SU-DHL-6 (cell line): ENCODE data around the gene ALOX12.

Experiments used
- CTCF ChIP-seq: fragments of 200-600 bp; sonication (generic); IDR thresholded peaks from one replicate; pipeline ENCODE4 v1.5.1; 2017; ENCODE audit warnings: antibody characterized with exemption, mild to moderate bottlenecking, low read length, moderate library complexity; ENCODE audit not compliant: insufficient read depth, poor library complexity, severe bottlenecking
- EZH2phosphoT487 ChIP-seq: fragments of 200-600 bp; sonication (generic), shearing (Covaris generic); conservative IDR thresholded peaks from 2 replicates; pipeline ENCODE4 v1.6.1; 2018; ENCODE audit warnings: mild to moderate bottlenecking, antibody characterized with exemption, low read length, moderate library complexity, mixed read lengths

- no peak for TF ChIP-seq CTCF
- TF ChIP-seq EZH2phosphoT487: no peak
Observed at GRCh38 chr17:7038025-7038862, 42.4 kb downstream of the ALOX12 start.
